ENCODE data around the gene ENO2.

GRCh38 chr12:6929466-6930452, 15.4 kb downstream of the ENO2 start:
- TF ChIP-seq POLR2AphosphoS5 (IDR thresholded peaks at IDR 0.05; ENCODE audit: low read depth, low read length) (no peak), SPI1 (IDR thresholded peaks at IDR 0.05; ENCODE audit: low read depth, low read length) (no peak), POLR2A (IDR thresholded peaks at IDR 0.05; ENCODE audit: low read depth, low read length) (no peak), TAF1 (IDR thresholded peaks at IDR 0.05; ENCODE audit: low read depth, low read length) (no peak), POU2F2 (IDR thresholded peaks at IDR 0.05; ENCODE audit: low read depth, low read length) (no peak), PAX5 (IDR thresholded peaks at IDR 0.05; ENCODE audit: insufficient read depth, low read length, severe bottlenecking) (no peak)
